ENCODE measurements around the gene LTBP3. TPM values are rescaled to one million over a fixed set of nuclear protein-coding genes. Genes with fewer than 3 reads are reported as not detected.

LTBP3 gene
- total RNA-seq, 1 experiment from 2014 or later: 10.6 TPM

- H3K9me3 ChIP-seq (ENCODE audit: control insufficient read depth, low read depth, low read length): no peaks in the 10 kb centered on the region
- no peaks in the 10 kb centered on the region; a peak in 1 of 7 replicates for H3K36me3 Mint-ChIP-seq (ENCODE audit: insufficient read depth in 1 of 3, low read depth in 3 of 3)
- peak overlapping the region; percentile 44; the same call in 1 of the 2 replicates for H3K14ac ChIP-seq (ENCODE audit: insufficient read depth, low read length)
- peak overlapping the region; percentile 76 for H3K4me2 ChIP-seq (ENCODE audit: insufficient read depth, insufficient read length, low read length)
- no peak overlapping the region for H2BK120ac ChIP-seq (ENCODE audit: low read depth, low read length, poor library complexity, severe bottlenecking)
- H3K18ac ChIP-seq (ENCODE audit: insufficient read length, low read depth, low read length): peak overlapping the region; percentile 66
- no peak for DNase-seq
- no peak overlapping the region for H2BK5ac ChIP-seq (ENCODE audit: insufficient read length, low read length)
- TF ChIP-seq, protein P1, sequence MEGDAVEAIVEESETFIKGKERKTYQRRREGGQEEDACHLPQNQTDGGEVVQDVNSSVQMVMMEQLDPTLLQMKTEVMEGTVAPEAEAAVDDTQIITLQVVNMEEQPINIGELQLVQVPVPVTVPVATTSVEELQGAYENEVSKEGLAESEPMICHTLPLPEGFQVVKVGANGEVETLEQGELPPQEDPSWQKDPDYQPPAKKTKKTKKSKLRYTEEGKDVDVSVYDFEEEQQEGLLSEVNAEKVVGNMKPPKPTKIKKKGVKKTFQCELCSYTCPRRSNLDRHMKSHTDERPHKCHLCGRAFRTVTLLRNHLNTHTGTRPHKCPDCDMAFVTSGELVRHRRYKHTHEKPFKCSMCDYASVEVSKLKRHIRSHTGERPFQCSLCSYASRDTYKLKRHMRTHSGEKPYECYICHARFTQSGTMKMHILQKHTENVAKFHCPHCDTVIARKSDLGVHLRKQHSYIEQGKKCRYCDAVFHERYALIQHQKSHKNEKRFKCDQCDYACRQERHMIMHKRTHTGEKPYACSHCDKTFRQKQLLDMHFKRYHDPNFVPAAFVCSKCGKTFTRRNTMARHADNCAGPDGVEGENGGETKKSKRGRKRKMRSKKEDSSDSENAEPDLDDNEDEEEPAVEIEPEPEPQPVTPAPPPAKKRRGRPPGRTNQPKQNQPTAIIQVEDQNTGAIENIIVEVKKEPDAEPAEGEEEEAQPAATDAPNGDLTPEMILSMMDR (conservative IDR thresholded peaks at IDR 0.05): no peak
- no peaks in the 10 kb centered on the region for H3K27me3 ChIP-seq (ENCODE audit: insufficient read depth, low read length)
- no CpG with 5 or more reads among the region's 15 CpGs for WGBS (ENCODE audit: extremely low coverage, insufficient read length, low lambda C conversion rate)
- H3K23me2 ChIP-seq (ENCODE audit: insufficient read length, low read depth, low read length, poor library complexity, severe bottlenecking): peaks cover 20% of the 10 kb centered on the region
- H2AK5ac ChIP-seq (ENCODE audit: insufficient read length, low read length): no peak overlapping the region
- no peak overlapping the region for H3T11ph ChIP-seq (ENCODE audit: low read length)
- H4K5ac ChIP-seq (ENCODE audit: insufficient read length, low read depth, low read length): peak overlapping the region; percentile 54
- H2AFZ ChIP-seq (ENCODE audit: low read length): no peak overlapping the region
- peak overlapping the region; percentile 69 to 98 (median 72) for H3K27ac Mint-ChIP-seq
- H4K20me1 ChIP-seq (ENCODE audit: control insufficient read depth, insufficient read depth, insufficient read length): no peaks in the 10 kb centered on the region
- H3K79me1 ChIP-seq (ENCODE audit: insufficient read depth, low read depth, low read length, poor library complexity, severe bottlenecking): no peaks in the 10 kb centered on the region
- H4K8ac ChIP-seq (replicated peaks; ENCODE audit: insufficient read length, low read depth, low read length): no peak overlapping the region
- H3K4me1 Mint-ChIP-seq: peaks cover 43 to 51% of the 10 kb centered on the region in 2 experiments
- no peaks in the 10 kb centered on the region for H3K27me3 Mint-ChIP-seq (ENCODE audit: low read depth)
- peaks cover 19% of the 10 kb centered on the region for H3K79me2 ChIP-seq (ENCODE audit: insufficient read depth, low read length)
- H3K4me3 Mint-ChIP-seq: peak overlapping the region; percentile 46 to 71
- no peak overlapping the region for H4K91ac ChIP-seq (ENCODE audit: insufficient read length, low read depth, low read length)
- no peak overlapping the region for H3K23ac ChIP-seq (ENCODE audit: insufficient read length, low read depth, low read length)
- peaks cover 14% of the 10 kb centered on the region; the same call in 1 of the 2 replicates for H3K4me1 ChIP-seq (ENCODE audit: insufficient read depth, low read length)
- H3K4ac ChIP-seq (ENCODE audit: low read depth, low read length): no peak overlapping the region; the same call in 1 of the 2 replicates
- peak overlapping the region; percentile 66 for H3K27ac ChIP-seq (ENCODE audit: insufficient read length, low read depth, low read length)
- no peak overlapping the region for H2BK15ac ChIP-seq (ENCODE audit: low read depth, low read length)
- H3K9me3 Mint-ChIP-seq: peaks cover 0 to 2% of the 10 kb centered on the region in 2 experiments; a peak in 3 of 5 replicates
- H3K56ac ChIP-seq (ENCODE audit: insufficient read length, low read depth, low read length): no peak overlapping the region
- H3K9ac ChIP-seq (ENCODE audit: extremely low read depth, insufficient read length, low read length): peak overlapping the region; percentile 59
- H2BK20ac ChIP-seq (ENCODE audit: low read depth, low read length, poor library complexity, severe bottlenecking): no peak overlapping the region
- peak overlapping the region; percentile 40 for H2BK12ac ChIP-seq (ENCODE audit: insufficient read length, low read depth, low read length)
Measured at GRCh38 chr11:65496304-65497140, 61.6 kb downstream of the LTBP3 start.

Data from H9 (cell line).